ENCODE data around the gene LRP1. TPM values are rescaled to one million over a fixed set of nuclear protein-coding genes. Genes with fewer than 3 reads are reported as not detected.

Gene LRP1
- total RNA-seq, 1 donor from 2014 or later: 369 TPM

GRCh38 chr12:57090924-57091637, 37.2 kb upstream of the LRP1 start:
- Histone ChIP-seq H3K4me1 (ENCODE audit: insufficient read depth, low read length) (peaks cover 56% of the 10 kb centered on the region), H3K4me2 (ENCODE audit: low read length) (peak overlapping the region; percentile 99), H3K4me3 (ENCODE audit: insufficient read depth, low read depth, low read length) (peak overlapping the region; percentile 93), H3K27ac (ENCODE audit: low read depth, low read length) (no peak overlapping the region), H3K27me3 (ENCODE audit: insufficient read depth, low read length) (no peaks in the 10 kb centered on the region), H3K9me3 (ENCODE audit: insufficient read depth, low read depth, low read length) (no peaks in the 10 kb centered on the region), H2AFZ (ENCODE audit: low read depth, low read length) (no peak overlapping the region), H3K36me3 (ENCODE audit: insufficient read depth, low read length) (peaks cover 28% of the 10 kb centered on the region), H3K79me2 (ENCODE audit: insufficient read depth, low read length) (peaks cover 54% of the 10 kb centered on the region), H4K20me1 (ENCODE audit: insufficient read depth, low read length) (peaks cover 54% of the 10 kb centered on the region), H3K9ac (ENCODE audit: low read length) (peak overlapping the region; percentile 94)
- FAIRE-seq (no peak), DNase-seq (ENCODE audit: low read depth) (no peak)
- Mint-ChIP-seq H3K9me3 (ENCODE audit: unreplicated experiment) (no peaks in the 10 kb centered on the region), H3K27ac (ENCODE audit: unreplicated experiment) (peak overlapping the region; percentile 63), H3K36me3 (ENCODE audit: low read depth, unreplicated experiment) (peaks cover 18% of the 10 kb centered on the region), H3K27me3 (ENCODE audit: low read depth, unreplicated experiment) (no peaks in the 10 kb centered on the region), H3K4me3 (ENCODE audit: unreplicated experiment) (peak overlapping the region; percentile 98), H3K4me1 (ENCODE audit: low read depth, unreplicated experiment) (peaks cover 46% of the 10 kb centered on the region)
- TF ChIP-seq EZH2 (IDR thresholded peaks at IDR 0.05; ENCODE audit: insufficient read depth, low read length): no peak
- no peak for TF ChIP-seq CTCF (IDR thresholded peaks at IDR 0.05; ENCODE audit: insufficient read depth, low read depth, low read length)

- Mint-ChIP-seq H3K27ac (ENCODE audit: unreplicated experiment) (peak overlapping the region; percentile 69), H3K36me3 (ENCODE audit: low read depth, unreplicated experiment) (peaks cover 18% of the 10 kb centered on the region), H3K27me3 (ENCODE audit: low read depth, unreplicated experiment) (no peaks in the 10 kb centered on the region), H3K9me3 (ENCODE audit: unreplicated experiment) (no peaks in the 10 kb centered on the region), H3K4me3 (ENCODE audit: unreplicated experiment) (peak overlapping the region; percentile 80), H3K4me1 (ENCODE audit: low read depth, unreplicated experiment) (peaks cover 45% of the 10 kb centered on the region)
- Histone ChIP-seq H3K79me2 (ENCODE audit: insufficient read depth, low read length) (peaks cover 54% of the 10 kb centered on the region), H4K20me1 (ENCODE audit: insufficient read depth, low read length) (peaks cover 59% of the 10 kb centered on the region), H3K27ac (ENCODE audit: low read depth, low read length) (no peak overlapping the region), H3K4me3 (ENCODE audit: insufficient read depth, low read depth, low read length) (no peak overlapping the region), H3K4me2 (ENCODE audit: low read length) (peak overlapping the region; percentile 99), H3K27me3 (ENCODE audit: insufficient read depth, low read length) (no peaks in the 10 kb centered on the region), H3K9ac (ENCODE audit: low read length) (peak overlapping the region; percentile 94), H3K9me3 (ENCODE audit: insufficient read depth, low read depth, low read length) (no peaks in the 10 kb centered on the region), H3K4me1 (ENCODE audit: insufficient read depth, low read length) (peaks cover 56% of the 10 kb centered on the region), H2AFZ (ENCODE audit: low read depth, low read length) (no peak overlapping the region), H3K36me3 (ENCODE audit: insufficient read depth, low read length) (peaks cover 28% of the 10 kb centered on the region)
- TF ChIP-seq EZH2 (IDR thresholded peaks at IDR 0.05; ENCODE audit: insufficient read depth, low read length) (no peak), CTCF (IDR thresholded peaks at IDR 0.05; ENCODE audit: insufficient read depth, low read depth, low read length) (no peak)
- FAIRE-seq (no peak), DNase-seq (ENCODE audit: low read depth) (no peak)
These were observed 36.4 kb upstream of the LRP1 start for GRCh38 chr12:57091638-57092528.

Data from astrocyte (in vitro differentiated cells and primary cell).